HUDEP-2 (cell line): ENCODE data around the gene S100A6.

Experiments used
- DNase-seq, 76 experiments: peaks; one replicate each; lab custom pipeline; 2025; ENCODE audit not compliant: unreplicated experiment in 76 of 76; lab: John Stamatoyannopoulos, UW

S100A6 gene

DNA sequence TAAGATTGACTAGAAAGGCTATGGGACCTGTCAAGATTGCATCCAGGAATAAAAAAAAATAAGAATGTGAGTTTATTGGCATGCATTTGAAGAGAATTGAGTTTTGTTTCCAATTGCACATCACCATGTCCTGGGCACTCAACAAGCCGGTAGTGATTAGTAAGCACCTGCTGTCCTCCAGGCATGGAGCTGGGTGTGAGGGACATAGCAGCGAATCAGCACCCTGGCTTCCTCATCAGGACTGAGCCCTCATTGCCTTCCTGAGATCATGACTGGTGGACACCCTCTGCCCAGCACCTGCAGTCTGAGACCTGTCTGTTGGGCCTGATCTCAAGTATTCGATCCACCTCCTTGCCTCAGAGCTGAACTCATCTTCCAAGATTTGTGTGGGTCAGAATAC, 26.8 kb downstream of the S100A6 start:
- no peak for DNase-seq

DNA sequence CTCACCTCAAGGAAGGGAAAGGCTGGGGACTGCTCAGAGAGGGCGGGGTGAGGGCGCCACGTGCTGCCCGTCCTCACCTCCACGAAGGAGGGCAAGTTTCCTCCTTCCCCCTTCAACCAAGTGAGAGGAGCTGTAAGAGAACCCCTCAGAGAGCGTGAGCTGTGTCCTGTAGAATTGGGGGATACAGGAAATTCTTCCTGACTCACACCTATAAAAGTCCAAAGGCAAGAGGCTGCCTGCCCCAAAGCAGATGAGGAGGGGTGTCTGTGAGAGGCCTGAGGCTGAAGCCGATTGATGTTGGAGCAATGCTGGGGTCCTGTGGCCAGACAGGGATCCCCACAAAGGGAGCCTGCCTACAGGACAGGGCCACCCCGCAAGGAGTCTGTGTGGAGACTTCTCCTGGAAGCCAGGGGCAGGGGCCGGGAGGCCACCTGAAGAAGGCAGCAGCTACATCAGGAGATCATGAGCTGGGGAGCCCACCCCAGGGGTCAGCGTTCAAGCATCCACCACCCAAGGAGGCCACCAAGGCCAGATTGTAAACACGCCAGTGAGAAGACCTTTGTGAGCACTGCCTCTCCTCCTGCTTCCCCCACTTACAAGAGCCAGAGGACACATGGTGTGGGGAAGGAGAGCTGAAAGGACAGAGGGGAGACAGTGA, 27.7 kb downstream of the S100A6 start:
- no peak for DNase-seq

DNA sequence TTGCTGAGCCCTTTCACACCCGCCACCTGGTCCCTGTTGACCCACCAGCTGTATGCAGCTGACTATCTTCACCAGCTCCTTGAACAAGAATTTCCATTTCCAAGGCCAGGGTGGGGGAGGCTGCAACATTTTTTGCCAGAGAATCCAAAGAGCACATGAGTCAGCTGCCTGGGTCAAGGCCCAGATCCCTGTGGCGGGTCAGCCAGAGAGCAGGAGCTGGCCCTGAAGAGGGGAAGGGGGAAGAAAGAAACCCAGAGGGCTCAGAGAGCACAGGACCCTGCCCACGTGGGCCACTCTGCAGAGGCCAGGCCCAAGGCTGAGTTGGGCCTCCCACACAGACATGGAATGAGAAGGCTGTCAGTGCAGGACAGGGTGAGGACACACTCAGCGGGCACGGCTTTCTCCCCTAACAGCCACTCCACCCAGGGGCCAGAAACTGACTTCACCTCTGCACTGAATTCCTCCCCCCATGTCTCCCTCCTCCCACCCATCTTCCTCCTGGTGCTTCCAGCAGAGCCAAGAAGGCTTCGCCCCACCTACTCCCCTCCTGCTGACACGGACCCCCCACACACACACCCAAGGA, 28.9 kb downstream of the S100A6 start:
- peak in 1 of 76 experiments; percentile 10 for DNase-seq

- no peak for DNase-seq
These were observed 29.4 kb downstream of the S100A6 start for GRCh38 chr1:153506386-153506785.

DNA sequence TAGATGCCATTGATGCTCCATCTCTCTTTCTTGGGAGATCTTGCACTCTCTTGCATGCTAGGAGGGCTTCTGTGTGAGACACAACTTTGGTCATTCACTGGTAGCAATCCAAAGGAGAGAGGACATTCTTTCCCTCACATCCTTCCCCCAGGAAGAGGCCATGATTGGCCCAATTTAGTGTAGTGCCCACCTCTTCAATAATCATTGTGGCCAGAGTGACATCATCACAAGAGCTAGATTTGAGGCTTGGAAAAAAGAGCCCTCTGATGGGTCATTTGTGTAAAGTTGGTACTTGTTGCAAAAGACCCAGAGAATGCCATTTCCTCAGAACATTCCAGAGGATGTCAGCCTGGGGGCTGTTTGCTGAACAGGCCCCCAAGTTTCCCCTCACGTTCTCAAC, 30.2 kb downstream of the S100A6 start:
- no peak for DNase-seq

- DNase-seq, result no peak
These were observed 32.0 kb downstream of the S100A6 start for GRCh38 chr1:153503766-153504165.

- no peak for DNase-seq
These were observed 37.0 kb downstream of the S100A6 start for GRCh38 chr1:153498746-153499145.

- DNase-seq, result no peak
These were observed 40.3 kb downstream of the S100A6 start for GRCh38 chr1:153495536-153495935.

DNA sequence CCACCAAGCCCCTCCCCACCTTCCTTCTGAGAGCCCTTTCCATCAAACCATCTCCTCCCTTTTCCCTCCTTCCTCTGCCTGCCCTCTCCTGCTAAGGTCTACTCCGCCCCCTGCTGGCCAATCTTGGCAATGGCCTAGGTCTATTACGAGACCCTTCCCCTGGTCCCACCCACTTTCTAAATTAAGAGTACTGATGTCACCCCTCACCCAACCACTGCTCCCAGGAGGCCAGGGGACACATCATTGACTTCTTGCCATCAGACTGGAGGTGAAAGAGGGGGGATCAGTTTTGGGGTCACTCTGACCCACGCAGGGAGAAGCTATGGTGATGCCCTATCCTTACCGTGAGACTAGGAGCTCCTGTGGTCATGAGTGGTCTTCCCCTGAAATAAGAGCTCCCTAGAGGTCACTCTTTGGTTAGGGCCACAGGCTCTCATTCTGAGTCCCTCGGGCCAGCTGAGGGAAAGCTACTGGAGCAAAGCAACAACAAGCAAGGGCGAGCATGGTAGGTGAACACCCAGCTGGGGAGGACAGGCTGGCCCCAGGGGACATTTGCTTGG, 40.7 kb downstream of the S100A6 start:
- DNase-seq, result peak in 56 of 76 experiments; percentile 5 to 72 (median 40)

- DNase-seq, result no peak
These were observed 42.3 kb downstream of the S100A6 start for GRCh38 chr1:153493343-153493960.

DNA sequence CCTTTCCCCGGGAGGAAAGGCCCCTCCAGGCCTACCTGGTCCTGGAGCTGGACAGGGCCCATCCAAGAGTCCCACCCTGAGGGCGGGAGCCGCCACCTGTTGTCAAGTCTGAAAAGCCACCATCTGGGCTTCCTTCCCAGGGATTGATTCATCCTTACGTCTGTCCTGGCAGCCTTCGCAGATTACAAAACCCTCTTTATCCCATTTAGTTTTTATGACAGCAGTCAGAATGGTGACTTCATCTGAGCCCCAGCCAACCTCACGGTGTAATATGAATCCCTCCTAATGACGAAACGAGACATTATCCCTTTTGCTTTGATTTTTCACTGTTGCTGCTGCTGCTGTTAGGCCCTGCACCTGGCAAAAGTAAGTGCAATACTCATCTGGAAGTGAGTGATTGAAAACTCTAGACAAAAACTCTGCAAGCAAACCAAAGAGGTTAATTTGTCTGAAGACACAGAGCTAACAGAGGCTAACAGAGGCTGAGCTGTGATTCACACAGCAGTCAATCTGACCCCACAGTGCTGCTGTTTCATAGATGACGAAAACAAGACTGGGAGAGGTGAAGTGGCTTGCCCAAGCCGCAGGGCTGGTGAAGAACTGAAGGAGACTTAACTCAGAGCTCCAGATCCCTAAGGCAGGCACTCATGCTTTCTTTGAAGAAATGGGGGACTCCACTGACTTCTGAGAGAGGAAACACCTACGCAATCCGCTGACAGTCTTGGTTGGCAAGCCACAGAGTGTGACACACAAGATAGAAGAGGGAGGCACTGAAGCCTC, 45.3 kb downstream of the S100A6 start:
- peak in 1 of 76 experiments; percentile 0 for DNase-seq

GRCh38 chr1:153488731-153489130, 47.1 kb downstream of the S100A6 start:
- DNase-seq, result peak in 56 of 76 experiments; percentile 7 to 80 (median 36)

- DNase-seq, result no peak
These were observed 48.1 kb downstream of the S100A6 start for GRCh38 chr1:153487707-153488106.

DNA sequence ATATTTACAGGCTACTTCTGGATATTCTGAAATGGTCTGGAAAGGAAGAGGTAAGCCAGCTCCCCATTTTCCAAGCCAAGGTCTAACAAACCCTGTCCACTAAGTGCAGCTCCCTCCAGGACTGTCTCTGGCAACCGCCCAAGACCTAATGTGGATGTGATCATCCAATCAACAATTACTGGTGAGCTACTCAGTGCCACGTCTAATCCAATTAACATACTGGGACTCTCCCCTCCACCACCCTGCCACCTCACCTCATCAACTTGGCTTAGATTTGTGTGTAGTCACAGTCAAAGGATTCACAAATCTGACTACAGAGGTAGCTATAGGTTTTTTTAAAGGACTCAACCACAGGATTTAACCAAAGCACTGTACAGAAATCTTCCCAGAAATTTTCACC, 49.9 kb downstream of the S100A6 start:
- DNase-seq, result peak in 1 of 76 experiments; percentile 2
